ENCODE results near the gene CHERP. TPM values are rescaled to one million over a fixed set of nuclear protein-coding genes. Genes with fewer than 3 reads are reported as not detected.

Gene CHERP
- total RNA-seq, 4 donors from 2014 or later, result 8.1 to 15.5 (median 11.7) TPM

GRCh38 chr19:16585094-16585801 is 43.0 kb upstream of the CHERP start:
- no peak for DNase-seq
- H3K4me1 ChIP-seq, result peaks cover 46 to 87% of the 10 kb centered on the region in 2 donors
- no peaks in the 10 kb centered on the region for H3K27me3 ChIP-seq
- 71 to 77% methylated on average over 13 of the region's 13 CpGs for WGBS, 2 donors
- H3K36me3 ChIP-seq, result no peaks in the 10 kb centered on the region
- no peak overlapping the region for H3K4me3 ChIP-seq (replicated peaks in 1 of 3)
- H3K27ac ChIP-seq, result peak overlapping the region in 2 of 3 donors; percentile 31 to 40
- no peaks in the 10 kb centered on the region for H3K9me3 ChIP-seq
- no peak for TF ChIP-seq POLR2A (IDR thresholded peaks at IDR 0.05)
- TF ChIP-seq, protein P1, sequence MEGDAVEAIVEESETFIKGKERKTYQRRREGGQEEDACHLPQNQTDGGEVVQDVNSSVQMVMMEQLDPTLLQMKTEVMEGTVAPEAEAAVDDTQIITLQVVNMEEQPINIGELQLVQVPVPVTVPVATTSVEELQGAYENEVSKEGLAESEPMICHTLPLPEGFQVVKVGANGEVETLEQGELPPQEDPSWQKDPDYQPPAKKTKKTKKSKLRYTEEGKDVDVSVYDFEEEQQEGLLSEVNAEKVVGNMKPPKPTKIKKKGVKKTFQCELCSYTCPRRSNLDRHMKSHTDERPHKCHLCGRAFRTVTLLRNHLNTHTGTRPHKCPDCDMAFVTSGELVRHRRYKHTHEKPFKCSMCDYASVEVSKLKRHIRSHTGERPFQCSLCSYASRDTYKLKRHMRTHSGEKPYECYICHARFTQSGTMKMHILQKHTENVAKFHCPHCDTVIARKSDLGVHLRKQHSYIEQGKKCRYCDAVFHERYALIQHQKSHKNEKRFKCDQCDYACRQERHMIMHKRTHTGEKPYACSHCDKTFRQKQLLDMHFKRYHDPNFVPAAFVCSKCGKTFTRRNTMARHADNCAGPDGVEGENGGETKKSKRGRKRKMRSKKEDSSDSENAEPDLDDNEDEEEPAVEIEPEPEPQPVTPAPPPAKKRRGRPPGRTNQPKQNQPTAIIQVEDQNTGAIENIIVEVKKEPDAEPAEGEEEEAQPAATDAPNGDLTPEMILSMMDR (IDR thresholded peaks at IDR 0.05), result no peak
- intact Hi-C loops (cut with DNase I), result no loop called here

DNA sequence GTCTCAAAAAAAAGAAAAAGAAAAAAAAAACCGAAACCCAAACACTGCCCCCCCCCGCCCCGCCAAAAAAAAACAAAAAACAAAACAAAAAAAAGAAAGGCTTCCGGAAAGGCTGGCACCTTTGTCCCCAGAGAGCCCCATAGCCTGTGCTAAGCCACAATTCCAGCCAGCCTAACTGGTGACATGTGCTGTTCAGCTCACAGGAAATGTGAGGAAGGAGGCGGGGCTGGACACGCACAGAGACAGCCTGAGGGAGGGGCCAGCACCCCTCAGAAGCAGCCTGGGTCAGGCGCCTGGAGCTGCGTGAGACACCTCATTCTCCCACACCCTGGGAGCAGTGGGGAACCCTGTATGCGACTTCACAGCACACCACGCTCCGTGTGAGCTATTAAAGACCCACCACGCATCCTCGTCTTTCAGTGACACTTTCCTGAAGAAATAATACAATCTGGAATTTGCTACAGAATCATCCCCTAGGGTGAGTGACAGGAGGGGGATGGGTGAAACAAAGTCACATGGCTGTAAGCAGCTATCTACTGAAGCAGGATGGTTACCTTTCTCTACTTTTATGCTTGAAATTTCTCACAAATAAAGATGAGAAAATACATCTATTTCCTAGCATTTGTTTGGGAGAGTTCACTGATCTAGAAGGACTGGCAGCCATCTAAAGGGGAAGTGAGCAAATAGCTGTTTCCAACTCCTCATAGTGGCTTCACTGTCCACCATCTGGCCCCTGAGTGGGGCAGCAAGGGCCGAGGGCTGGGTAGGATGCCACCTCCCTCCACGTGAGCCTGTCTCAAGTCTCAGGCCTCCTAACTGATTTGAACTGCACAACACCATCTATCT is 42.2 kb upstream of the CHERP start:
- Histone ChIP-seq H3K4me3 (replicated peaks in 1 of 3) (no peak overlapping the region), H3K36me3 (no peaks in the 10 kb centered on the region), H3K9me3 (no peaks in the 10 kb centered on the region), H3K4me1 (peaks cover 46 to 80% of the 10 kb centered on the region in 2 donors), H3K27me3 (no peaks in the 10 kb centered on the region), H3K27ac (peak overlapping the region; percentile 31 to 40 (median 33))
- DNase-seq, result peak; percentile 81 to 82
- TF ChIP-seq, protein P1 (IDR thresholded peaks at IDR 0.05), result no peak
- TF ChIP-seq POLR2A (IDR thresholded peaks at IDR 0.05), result peak in 1 of 2 donors; percentile 19
- 16 to 27% methylated on average over 15 of the region's 15 CpGs for WGBS, 2 donors
- intact Hi-C loops (cut with DNase I), result no loop called here

DNA sequence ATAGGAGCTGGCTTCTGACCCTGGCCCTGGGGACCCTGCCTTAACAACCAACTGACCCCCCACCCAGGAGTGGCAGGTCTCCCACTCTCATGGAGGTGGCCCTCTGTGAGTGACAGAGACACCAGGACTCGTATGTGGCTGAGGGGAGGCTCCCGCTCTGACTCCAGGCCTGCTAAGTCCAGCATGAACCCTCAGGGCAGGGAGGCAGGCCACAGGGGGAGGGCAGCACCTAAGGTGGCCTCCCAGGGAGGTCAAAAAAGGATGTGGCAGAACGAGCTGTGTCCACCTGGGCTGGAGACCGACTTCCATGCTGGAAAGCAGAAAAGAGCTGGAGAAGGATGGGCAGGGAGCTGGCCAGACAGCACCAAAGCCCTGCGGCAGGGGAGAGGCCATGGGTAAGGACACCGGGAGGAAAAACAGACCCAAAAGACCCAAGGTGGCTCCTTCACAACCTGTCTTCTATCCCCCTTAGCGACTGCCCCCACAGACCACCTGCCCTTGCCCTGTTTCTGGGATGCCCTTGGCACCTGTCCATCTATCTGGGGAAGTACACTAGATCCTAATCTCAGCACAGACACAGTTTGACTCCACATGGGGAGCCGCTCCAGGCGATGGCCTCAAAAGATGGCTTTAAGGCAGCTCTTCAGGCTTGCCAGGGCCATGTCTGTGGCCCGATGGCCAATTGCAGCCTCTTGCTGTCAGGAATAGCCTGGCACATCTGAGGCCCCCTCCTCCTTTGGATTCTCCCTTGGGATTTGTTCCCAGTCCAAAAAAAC is 40.4 kb upstream of the CHERP start:
- DNase-seq, result no peak
- 89 to 92% methylated on average over 9 to 10 of the region's 10 CpGs for WGBS, 2 donors
- no peak overlapping the region for H3K4me3 ChIP-seq (replicated peaks in 1 of 3)
- intact Hi-C loops (cut with DNase I), result no loop called here
- TF ChIP-seq, protein P1 (IDR thresholded peaks at IDR 0.05), result no peak
- TF ChIP-seq POLR2A (IDR thresholded peaks at IDR 0.05), result no peak
- no peaks in the 10 kb centered on the region for H3K27me3 ChIP-seq
- H3K9me3 ChIP-seq, result no peaks in the 10 kb centered on the region
- H3K36me3 ChIP-seq, result peaks cover 0 to 4% of the 10 kb centered on the region in 2 donors
- H3K27ac ChIP-seq, result no peak overlapping the region
- peaks cover 32 to 62% of the 10 kb centered on the region in 2 donors for H3K4me1 ChIP-seq

- H3K4me1 ChIP-seq, result peaks cover 25 to 55% of the 10 kb centered on the region in 2 donors
Measured at GRCh38 chr19:16581971-16582343, 39.7 kb upstream of the CHERP start.

More at GRCh38 chr19:16581971-16582343, 39.7 kb upstream of the CHERP start:
- intact Hi-C loops (cut with DNase I), result no loop called here
- TF ChIP-seq POLR2A (IDR thresholded peaks at IDR 0.05), result no peak
- TF ChIP-seq, protein P1 (IDR thresholded peaks at IDR 0.05), result no peak
- Histone ChIP-seq H3K36me3 (peaks cover 5 to 12% of the 10 kb centered on the region in 2 donors), H3K27me3 (no peaks in the 10 kb centered on the region), H3K4me3 (replicated peaks in 1 of 3) (no peak overlapping the region), H3K9me3 (no peaks in the 10 kb centered on the region), H3K27ac (no peak overlapping the region)
- WGBS, 2 donors, result 74 to 89% methylated on average over 4 to 6 of the region's 6 CpGs
- DNase-seq, result no peak
